AG04450 (cell line): Measurements from ENCODE around the gene TEX14. TPM values are rescaled to one million over a fixed set of nuclear protein-coding genes. Genes with fewer than 3 reads are reported as not detected.

ENCODE experiments used
- CTCF ChIA-PET: fragments of 300-600, 350-600 bp; formaldehyde crosslinking; extraction: SDS; loops from one replicate; lab custom pipeline; 2022; ENCODE audit warnings: antibody characterized with exemption, inconsistent platforms; lab: Charles Lee
- POLR2A ChIA-PET: fragments of 350-600 bp; formaldehyde crosslinking; extraction: SDS; loops from one replicate; lab custom pipeline; 2021; ENCODE audit warnings: antibody characterized with exemption, inconsistent platforms; lab: Yijun Ruan, JAX
- DNase-seq: peaks from one replicate; pipeline ENCODE4 v3.0.0-alpha.2; 2011; ENCODE audit warnings: low read depth, low spot score
- H3K27ac ChIP-seq: one replicate; pipeline ENCODE4 v1.5.1; 2012; ENCODE audit warnings: low read depth, low read length, control low read depth
- H3K27me3 ChIP-seq: one replicate; pipeline ENCODE4 v1.6.0; 2012; ENCODE audit warnings: low read length; ENCODE audit not compliant: control insufficient read depth, insufficient read depth
- H3K4me3 ChIP-seq: 2 replicates; pipeline ENCODE4 v1.5.1; 2011; ENCODE audit warnings: mild to moderate bottlenecking, low read depth, low read length, control low read depth
- H3K9me3 ChIP-seq: 2 replicates; pipeline ENCODE4 v1.5.1; 2012; ENCODE audit warnings: low read length; ENCODE audit not compliant: control insufficient read depth, insufficient read depth
- polyA plus RNA-seq: library from polyadenylated mRNA; depleted of rRNA; stranded (reverse); fragments of >200 nt; gene quantifications from 2 replicates; pipeline ENCODE4 v1.2.3, GENCODE V29; 2011
- TF ChIP-seq, protein P1 (sequence below): IDR thresholded peaks from 2 replicates; pipeline ENCODE4 v1.5.1; 2011; ENCODE audit warnings: low read depth, low read length, control low read depth, inconsistent platforms

Gene TEX14
- polyA plus RNA-seq, 1 experiment: 0.09 TPM

DNA sequence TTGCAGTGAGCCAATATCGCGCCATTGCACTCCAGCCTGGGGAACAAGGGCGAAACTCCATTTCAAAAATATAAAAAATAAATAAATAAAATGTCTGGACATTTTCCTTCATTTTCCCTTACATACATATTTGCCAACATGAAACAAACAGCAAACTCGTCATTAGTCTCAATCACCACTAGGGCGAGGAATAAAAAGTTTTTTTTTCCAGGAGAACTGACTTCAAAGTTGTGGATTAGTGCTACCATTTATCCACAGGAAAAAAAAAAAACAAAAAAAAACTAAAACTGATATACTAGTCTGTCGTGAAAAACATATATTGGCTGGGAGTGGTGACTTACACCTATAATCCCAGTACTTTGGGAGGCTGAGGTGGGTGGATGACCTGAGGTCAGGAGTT lies 100.4 kb downstream of the TEX14 start:
- ChIA-PET CTCF (no interaction called here), POLR2A (no interaction called here)
- no peak for DNase-seq
- TF ChIP-seq, protein P1, sequence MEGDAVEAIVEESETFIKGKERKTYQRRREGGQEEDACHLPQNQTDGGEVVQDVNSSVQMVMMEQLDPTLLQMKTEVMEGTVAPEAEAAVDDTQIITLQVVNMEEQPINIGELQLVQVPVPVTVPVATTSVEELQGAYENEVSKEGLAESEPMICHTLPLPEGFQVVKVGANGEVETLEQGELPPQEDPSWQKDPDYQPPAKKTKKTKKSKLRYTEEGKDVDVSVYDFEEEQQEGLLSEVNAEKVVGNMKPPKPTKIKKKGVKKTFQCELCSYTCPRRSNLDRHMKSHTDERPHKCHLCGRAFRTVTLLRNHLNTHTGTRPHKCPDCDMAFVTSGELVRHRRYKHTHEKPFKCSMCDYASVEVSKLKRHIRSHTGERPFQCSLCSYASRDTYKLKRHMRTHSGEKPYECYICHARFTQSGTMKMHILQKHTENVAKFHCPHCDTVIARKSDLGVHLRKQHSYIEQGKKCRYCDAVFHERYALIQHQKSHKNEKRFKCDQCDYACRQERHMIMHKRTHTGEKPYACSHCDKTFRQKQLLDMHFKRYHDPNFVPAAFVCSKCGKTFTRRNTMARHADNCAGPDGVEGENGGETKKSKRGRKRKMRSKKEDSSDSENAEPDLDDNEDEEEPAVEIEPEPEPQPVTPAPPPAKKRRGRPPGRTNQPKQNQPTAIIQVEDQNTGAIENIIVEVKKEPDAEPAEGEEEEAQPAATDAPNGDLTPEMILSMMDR: 0 out of 2 replicates have a peak, but pooled peaks have one; percentile 4
- H3K27ac ChIP-seq: no peak overlapping the region
- H3K4me3 ChIP-seq: no peak overlapping the region
- H3K9me3 ChIP-seq: no peaks in the 10 kb centered on the region
- H3K27me3 ChIP-seq: no peaks in the 10 kb centered on the region

DNA sequence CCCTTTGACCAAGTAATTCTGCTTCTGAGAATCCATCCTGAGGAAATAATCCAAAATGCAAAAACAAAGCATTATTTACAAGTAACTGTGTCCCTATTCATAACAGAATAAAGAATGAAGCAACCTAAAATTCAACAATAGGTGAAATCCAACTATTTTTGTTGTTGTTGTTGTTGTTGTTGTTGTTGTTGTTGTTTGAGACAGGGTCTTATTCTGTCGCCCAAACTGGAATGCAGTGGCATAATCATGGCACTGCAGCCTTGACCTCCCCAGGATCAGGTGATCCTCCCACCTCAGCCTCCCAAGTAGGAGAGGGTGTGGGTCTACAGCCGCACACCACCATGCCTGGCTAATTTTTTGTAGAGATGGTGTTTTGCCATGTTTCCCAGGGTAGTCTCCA lies 101.5 kb downstream of the TEX14 start:
- ChIA-PET CTCF (no interaction called here), POLR2A (no interaction called here)
- Histone ChIP-seq H3K27me3 (no peaks in the 10 kb centered on the region), H3K9me3 (no peaks in the 10 kb centered on the region), H3K27ac (no peak overlapping the region), H3K4me3 (no peak overlapping the region)
- TF ChIP-seq, protein P1: no peak
- no peak for DNase-seq

DNA sequence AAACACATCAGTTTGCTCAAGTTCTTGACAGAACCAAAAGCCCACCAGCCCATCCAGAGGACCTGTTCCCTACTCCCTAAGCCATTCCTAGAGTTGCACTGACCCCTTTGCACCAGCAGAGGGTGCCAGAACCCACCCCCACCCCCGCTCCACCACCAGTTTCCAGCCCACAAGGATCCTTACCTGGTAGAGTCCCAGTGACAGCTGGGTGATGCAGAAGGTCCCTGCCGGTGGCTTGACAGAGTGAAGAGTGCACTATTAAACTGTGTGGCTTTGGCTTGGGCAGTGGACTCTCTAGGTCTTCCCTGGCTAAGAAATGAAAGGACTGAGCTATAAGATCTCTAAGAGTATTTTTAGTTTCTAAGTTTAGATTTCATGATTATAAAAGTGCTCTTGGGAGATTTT lies 104.1 kb downstream of the TEX14 start:
- no peaks in the 10 kb centered on the region for H3K9me3 ChIP-seq
- no peak overlapping the region for H3K4me3 ChIP-seq
- H3K27me3 ChIP-seq: no peaks in the 10 kb centered on the region
- DNase-seq: no peak
- CTCF ChIA-PET: interaction anchor here (0.6 to 4.2 kb wide), 22 partner anchors 10 to 418 kb away, joined by 3 to 28 read pairs (median 4); no protein-coding TSS in a partner anchor
- POLR2A ChIA-PET: interaction anchor here (2.3 kb wide), 1 partner anchor 44 kb away, joined by 11 read pairs; no protein-coding TSS in a partner anchor
- TF ChIP-seq, protein P1: peak; percentile 98
- no peak overlapping the region for H3K27ac ChIP-seq

DNA sequence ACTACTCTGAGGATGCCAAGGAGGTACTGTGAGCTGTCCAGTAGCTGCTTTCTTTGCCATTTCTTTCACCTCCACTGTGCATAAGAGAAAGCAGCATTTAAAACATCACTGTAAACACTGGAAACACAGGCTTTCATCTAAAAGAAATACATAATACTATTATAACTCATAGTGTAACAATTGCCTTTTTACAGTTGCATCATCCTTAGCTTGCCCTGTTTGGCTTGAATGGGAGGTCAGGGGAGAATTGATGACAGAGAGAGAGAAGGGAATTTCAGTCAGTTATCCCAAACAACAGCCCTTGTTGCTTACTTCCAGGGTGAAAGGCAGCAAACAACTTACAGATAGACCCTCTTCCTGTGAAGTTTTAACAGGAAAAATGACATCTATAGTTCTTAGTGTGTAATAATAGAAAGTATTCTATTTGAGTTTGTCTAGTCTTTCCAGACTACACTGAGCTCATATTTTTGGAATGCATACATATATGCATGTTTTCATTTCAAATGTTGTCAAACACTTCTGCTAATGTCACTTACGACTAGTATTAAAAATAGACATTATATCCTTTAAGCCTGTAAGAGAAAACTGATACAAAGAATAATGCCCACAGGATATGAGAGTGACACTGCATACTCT lies 105.7 kb downstream of the TEX14 start:
- CTCF ChIA-PET: interaction anchor here (0.6 to 4.2 kb wide), 8 partner anchors 9 to 453 kb away, joined by 3 to 27 read pairs (median 4); no protein-coding TSS in a partner anchor
- H3K4me3 ChIP-seq: no peak overlapping the region
- POLR2A ChIA-PET: interaction anchor here (1.4 kb wide), 1 partner anchor 45 kb away, joined by 11 read pairs; no protein-coding TSS in a partner anchor
- DNase-seq: no peak
- TF ChIP-seq, protein P1: no peak
- no peak overlapping the region for H3K27ac ChIP-seq
- no peaks in the 10 kb centered on the region for H3K9me3 ChIP-seq
- peaks cover 3% of the 10 kb centered on the region for H3K27me3 ChIP-seq

DNA sequence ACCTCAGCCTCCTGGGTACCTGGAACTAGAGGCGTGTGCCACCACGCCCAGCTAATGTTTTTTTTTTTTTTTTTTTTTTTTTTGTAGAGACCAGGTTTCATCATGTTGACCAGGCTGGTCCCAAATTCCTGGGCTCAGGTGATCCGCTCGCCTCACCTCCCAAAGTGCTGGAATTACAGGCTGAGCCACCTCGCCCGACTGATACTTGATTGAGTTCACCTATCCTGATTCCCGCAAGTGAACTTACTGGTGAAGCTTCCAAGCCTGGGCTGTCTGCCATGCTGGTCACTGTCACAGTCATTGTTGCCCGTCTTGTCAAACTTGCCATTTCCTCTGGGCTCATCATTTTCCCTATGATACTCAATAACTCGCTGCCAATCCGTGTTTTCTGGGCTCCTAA lies 106.3 kb downstream of the TEX14 start:
- TF ChIP-seq, protein P1: no peak

More for the DNA sequence above, 106.3 kb downstream of the TEX14 start:
- CTCF ChIA-PET: interaction anchor here (0.7 to 1.7 kb wide), 4 partner anchors 8 to 45 kb away, joined by 4 to 16 read pairs (median 5); no protein-coding TSS in a partner anchor
- Histone ChIP-seq H3K27me3 (peaks cover 3% of the 10 kb centered on the region), H3K9me3 (no peaks in the 10 kb centered on the region), H3K27ac (no peak overlapping the region), H3K4me3 (no peak overlapping the region)
- no peak for DNase-seq
- POLR2A ChIA-PET: interaction anchor here (0.6 to 1.4 kb wide), 2 partner anchors 43 to 46 kb away, joined by 4 to 11 read pairs; no protein-coding TSS in a partner anchor
